Purkinje cell (primary cell): ENCODE results near the gene SLC12A4. TPM values are rescaled to one million over a fixed set of nuclear protein-coding genes. Genes with fewer than 3 reads are reported as not detected.

Experiments
- polyA plus RNA-seq: library from polyadenylated mRNA; unstranded; fragments of >200 nt; fragmentation: Nextera tagmentation; gene quantifications from 2 replicates; pipeline ENCODE4 v1.2.1, GENCODE V29; 2014

The SLC12A4 gene
- 1.1 and 1.5 TPM in 2 replicates for polyA plus RNA-seq

GRCh38 chr16:67968400-67969253, at the start of gene SLC12A4:
TSS of gene SLC12A4 (minus strand) at chr16:67968637. CDS start at chr16:67968553, 84 bp downstream.

GRCh38 chr16:68015681-68016080, 47.2 kb upstream of the SLC12A4 start, which contains the start of gene DPEP2NB:
TSS of gene DPEP2NB (minus strand) at chr16:68015911. CDS start at chr16:68015770, 141 bp downstream.

GRCh38 chr16:67998779-67999688, 30.6 kb upstream of the SLC12A4 start, which contains the start of gene DPEP2:
TSS of gene DPEP2 (minus strand) at chr16:67999484. CDS start at chr16:67993212, 6,272 bp downstream.

GRCh38 chr16:67979955-67980678, 11.7 kb upstream of the SLC12A4 start, which contains the start of gene DPEP3:
TSS of gene DPEP3 (minus strand) at chr16:67980499. CDS start at chr16:67980380, 119 bp downstream.

GRCh38 chr16:67943619-67944504, 24.6 kb downstream of the SLC12A4 start, which contains the start of gene LCAT:
TSS of gene LCAT (minus strand) at chr16:67944120. CDS start at chr16:67944101, 19 bp downstream.

GRCh38 chr16:67936124-67936879, 32.1 kb downstream of the SLC12A4 start, which contains the start of gene PSMB10:
TSS of gene PSMB10 (minus strand) at chr16:67936850. CDS start at chr16:67936749, 101 bp downstream.

GRCh38 chr16:67931712-67932461, 36.5 kb downstream of the SLC12A4 start, which contains the start of gene CTRL:
TSS of gene CTRL (minus strand) at chr16:67931862. CDS start at chr16:67931852, 10 bp downstream.

Other genes with a start within 250 kb of the SLC12A4 start
- 7.7 and 9.9 TPM in 2 replicates for gene GFOD2, start 249.3 kb downstream of the SLC12A4 start, polyA plus RNA-seq
- 0.11 and 1.0 TPM in 2 replicates for gene RANBP10, start 162.1 kb downstream of the SLC12A4 start, polyA plus RNA-seq
- gene TSNAXIP1, start 161.7 kb downstream of the SLC12A4 start, polyA plus RNA-seq, result 0.35 and 1.4 TPM in 2 replicates
- gene THAP11, start 126.3 kb downstream of the SLC12A4 start, polyA plus RNA-seq, result 5.9 and 6.4 TPM in 2 replicates
- gene NUTF2, start 121.7 kb downstream of the SLC12A4 start, polyA plus RNA-seq, result 50.0 and 82.7 TPM in 2 replicates
- gene CENPT, start 120.9 kb downstream of the SLC12A4 start, polyA plus RNA-seq, result 2.1 and 9.9 TPM in 2 replicates
- 7.0 and 11.9 TPM in 2 replicates for gene EDC4, start 95.6 kb downstream of the SLC12A4 start, polyA plus RNA-seq
- 3.1 TPM in 1 of 2 replicates, not detected in the other for gene NRN1L, start 83.8 kb downstream of the SLC12A4 start, polyA plus RNA-seq
- gene PSKH1, start 75.4 kb downstream of the SLC12A4 start, polyA plus RNA-seq, result 0.59 TPM in 1 of 2 replicates, not detected in the other
- gene CTRL, start 36.8 kb downstream of the SLC12A4 start, polyA plus RNA-seq, result 1.9 TPM in 1 of 2 replicates, not detected in the other
- 39.2 and 49.7 TPM in 2 replicates for gene PSMB10, start 31.8 kb downstream of the SLC12A4 start, polyA plus RNA-seq
- gene LCAT, start 24.5 kb downstream of the SLC12A4 start, polyA plus RNA-seq, result 42.9 and 103 TPM in 2 replicates
- not detected in 2 replicates for gene DPEP3, start 11.9 kb upstream of the SLC12A4 start, polyA plus RNA-seq
- gene DPEP2, start 30.8 kb upstream of the SLC12A4 start, polyA plus RNA-seq, result not detected in 2 replicates
- gene DPEP2NB, start 47.3 kb upstream of the SLC12A4 start, polyA plus RNA-seq, result not detected in 2 replicates
- gene DDX28, start 54.6 kb upstream of the SLC12A4 start, polyA plus RNA-seq, result 2.8 and 3.8 TPM in 2 replicates
- 1.6 and 10.4 TPM in 2 replicates for gene DUS2, start 54.6 kb upstream of the SLC12A4 start, polyA plus RNA-seq
- 0.70 and 3.3 TPM in 2 replicates for gene NFATC3, start 116.7 kb upstream of the SLC12A4 start, polyA plus RNA-seq